A549 (cell line): ENCODE results near the gene SLCO3A1. TPM values are rescaled to one million over a fixed set of nuclear protein-coding genes. Genes with fewer than 3 reads are reported as not detected.

Experiments
- ATAC-seq, 2 experiments: fragments of 200-7000 bp in 1 of 2; fragments of >200 bp in 1 of 2; cut with Nextera tagmentation in 1 of 2; cut with Tn5 transposase in 1 of 2; 3 replicates each; pipeline versions ENCODE4 v1.8.0 to v1.9.1; 2018 to 2020; ENCODE audit warnings: mild to moderate bottlenecking in 1 of 2, moderate library complexity in 1 of 2
- CTCF ChIA-PET: fragments of 300-600 bp; sonication (Branson Sonifier 250); formaldehyde crosslinking; extraction: SDS; loops from one replicate; lab custom pipeline; 2021; ENCODE audit warnings: antibody characterized with exemption, inconsistent platforms; lab: Yijun Ruan, JAX
- POLR2A ChIA-PET: fragments of 350-600 bp; formaldehyde crosslinking; extraction: SDS; loops from one replicate; lab custom pipeline; 2021; ENCODE audit warnings: antibody characterized with exemption, inconsistent platforms; lab: Yijun Ruan, JAX
- DNase-seq, 2 experiments: peaks; one replicate each; pipeline versions ENCODE4 v3.0.0 to v3.0.0-alpha.2; 2011 to 2016; ENCODE audit warnings: low read depth in 1 of 2, low spot score in 1 of 2
- FAIRE-seq: peaks from 2 replicates; lab custom pipeline; 2011; peaks lifted over from hg19 to GRCh38; lab: Jason Lieb, UNC
- H3K27ac ChIP-seq, 2 experiments: fragments of >200 bp; sonication (Bioruptor Twin); formaldehyde crosslinking; 3 replicates each; pipeline ENCODE4 v1.5.1; 2016 to 2017
- H3K4me1 ChIP-seq: fragments of >200 bp; sonication (Bioruptor Twin); formaldehyde crosslinking; 3 replicates; pipeline ENCODE4 v1.6.1; 2016
- H3K4me2 ChIP-seq: fragments of >200 bp; sonication (Bioruptor Twin); formaldehyde crosslinking; 3 replicates; pipeline ENCODE4 v1.6.1; 2016
- H3K4me3 ChIP-seq: fragments of >200 bp; sonication (Bioruptor Twin); formaldehyde crosslinking; 3 replicates; pipeline ENCODE4 v1.5.1; 2016
- H3K9me3 ChIP-seq: fragments of >200 bp; sonication (Bioruptor Twin); formaldehyde crosslinking; 3 replicates; pipeline ENCODE4 v1.6.1; 2016
- CEBPB ChIP-seq, 2 experiments: fragments of >200 bp in 1 of 2; sonication (Bioruptor Twin) in 1 of 2; formaldehyde crosslinking in 1 of 2; IDR thresholded peaks; 2 replicates each; pipeline ENCODE4 v1.6.1; 2012 to 2016
- CHD4 ChIP-seq: fragments of 200-600 bp; sonication (generic); IDR thresholded peaks from 2 replicates; pipeline ENCODE4 v1.6.1; 2016; ENCODE audit warnings: antibody characterized with exemption, mild to moderate bottlenecking, borderline replicate concordance
- EHF ChIP-seq: fragments of 250-450 bp; sonication (Bioruptor Pico); IDR thresholded peaks from 2 replicates; pipeline ENCODE4 v1.5.0; 2020; ENCODE audit warnings: mild to moderate bottlenecking
- EHMT2 ChIP-seq: fragments of 200-600 bp; sonication (generic); IDR thresholded peaks from 2 replicates; pipeline ENCODE4 v1.6.1; 2016; ENCODE audit warnings: antibody characterized with exemption, low read depth, mild to moderate bottlenecking, moderate library complexity
- ESRRA ChIP-seq: fragments of 150-350 bp; IDR thresholded peaks from 2 replicates; pipeline ENCODE4 v1.6.1; 2014; ENCODE audit warnings: mild to moderate bottlenecking, low read length, borderline replicate concordance
- HEYL ChIP-seq: fragments of 250-450 bp; sonication (Bioruptor Pico); IDR thresholded peaks from 2 replicates; pipeline ENCODE4 v1.8.0; 2021; ENCODE audit warnings: mild to moderate bottlenecking, moderate library complexity
- MYC ChIP-seq: IDR thresholded peaks from 2 replicates; pipeline ENCODE4 v1.6.1; 2012; ENCODE audit warnings: mild to moderate bottlenecking, inconsistent platforms, low read length, improper control_type of control experiment, borderline replicate concordance
- PHF8 ChIP-seq: fragments of 200-600 bp; sonication (generic); IDR thresholded peaks from 2 replicates; pipeline ENCODE4 v1.6.1; 2016; ENCODE audit warnings: low read depth, mild to moderate bottlenecking, antibody characterized with exemption, moderate library complexity, borderline replicate concordance
- POLR2A ChIP-seq: IDR thresholded peaks from 2 replicates; pipeline ENCODE4 v1.6.1; 2012; ENCODE audit warnings: mild to moderate bottlenecking, low read length
- SMC3 ChIP-seq: fragments of >200 bp; sonication (Bioruptor Twin); formaldehyde crosslinking; IDR thresholded peaks from 3 replicates; pipeline ENCODE4 v1.6.1; 2018; ENCODE audit warnings: inconsistent platforms
- TFCP2L1 ChIP-seq: fragments of 250-450 bp; sonication (Bioruptor Pico); IDR thresholded peaks from 2 replicates; pipeline ENCODE4 v1.5.0; 2021; ENCODE audit warnings: mild to moderate bottlenecking
- ZFP36 ChIP-seq: fragments of 450-650 bp; IDR thresholded peaks from 2 replicates; pipeline ENCODE4 v1.6.1; 2014; ENCODE audit warnings: borderline replicate concordance; ENCODE audit not compliant: partially characterized antibody
- ZNF302 ChIP-seq: fragments of 250-450 bp; sonication (Bioruptor Pico); IDR thresholded peaks from 2 replicates; pipeline ENCODE4 v1.9.0; 2021; ENCODE audit warnings: inconsistent platforms, mild to moderate bottlenecking, moderate library complexity
- ZSCAN20 ChIP-seq: fragments of 250-450 bp; sonication (Bioruptor Pico); IDR thresholded peaks from 2 replicates; pipeline ENCODE4 v1.8.0; 2022; ENCODE audit warnings: mild to moderate bottlenecking, moderate library complexity
- WGBS: methylation state at CpG from one replicate; pipeline ENCODE4 v1.1.6; 2017; ENCODE audit errors: missing lambda C conversion rate; 5-methylcytosine and 5-hydroxymethylcytosine counted together
- polyA minus RNA-seq: library from RNA; depleted of rRNA, polyadenylated mRNA; stranded (reverse); fragments of >200 nt; gene quantifications from 2 replicates; pipeline ENCODE4 v1.2.3, GENCODE V29; 2011; rRNA and poly(A)+ RNA removed
- polyA plus RNA-seq, 4 experiments: library from polyadenylated mRNA; depleted of rRNA in 3 of 4; stranded (reverse); fragments of >200 nt; fragmentation: RNase III in 1 of 4; extraction: RNeasy Plus Mini Kit Qiagen cat#74134 plus additional on column Dnase treatment in 1 of 4; gene quantifications; 2 replicates in 3 of 4; 3 replicates in 1 of 4; pipeline ENCODE4 v1.2.3, GENCODE V29; 2011 to 2017
- TF ChIP-seq, protein P1 (sequence below): IDR thresholded peaks from 2 replicates; pipeline ENCODE4 v1.6.1; 2012; ENCODE audit warnings: low read depth, borderline replicate concordance
- TF ChIP-seq, protein P2 (sequence below): fragments of >200 bp; sonication (Bioruptor Twin); formaldehyde crosslinking; IDR thresholded peaks from 3 replicates; pipeline ENCODE4 v1.6.1; 2016
- TF ChIP-seq, protein P3 (sequence below): fragments of 200-600 bp; sonication (generic); IDR thresholded peaks from 2 replicates; pipeline ENCODE4 v1.6.1; 2016; ENCODE audit warnings: antibody characterized with exemption, mild to moderate bottlenecking, moderate library complexity
- TF ChIP-seq, protein P4 (sequence below): fragments of 250-450 bp; sonication (Bioruptor Pico); IDR thresholded peaks from 2 replicates; pipeline ENCODE4 v1.5.0; 2021; ENCODE audit warnings: mild to moderate bottlenecking, moderate library complexity, borderline replicate concordance

Gene SLCO3A1
- polyA plus RNA-seq (2011; rRNA removed) (17.0 and 21.8 TPM in 2 replicates), polyA plus RNA-seq (2017; fragmentation: RNase III; extraction: RNeasy Plus Mini Kit Qiagen cat#74134 plus additional on column Dnase treatment) (15.9 to 17.6 TPM (median 16.8 TPM) in 3 replicates), polyA minus RNA-seq (55.3 and 55.4 TPM in 2 replicates)
- polyA plus RNA-seq (2012; cell fraction: cytosol; rRNA removed) = 17.7 and 27.7 TPM in 2 replicates
- 25.6 and 27.8 TPM in 2 replicates for polyA plus RNA-seq (2012; cell fraction: nucleus; rRNA removed)

DNA sequence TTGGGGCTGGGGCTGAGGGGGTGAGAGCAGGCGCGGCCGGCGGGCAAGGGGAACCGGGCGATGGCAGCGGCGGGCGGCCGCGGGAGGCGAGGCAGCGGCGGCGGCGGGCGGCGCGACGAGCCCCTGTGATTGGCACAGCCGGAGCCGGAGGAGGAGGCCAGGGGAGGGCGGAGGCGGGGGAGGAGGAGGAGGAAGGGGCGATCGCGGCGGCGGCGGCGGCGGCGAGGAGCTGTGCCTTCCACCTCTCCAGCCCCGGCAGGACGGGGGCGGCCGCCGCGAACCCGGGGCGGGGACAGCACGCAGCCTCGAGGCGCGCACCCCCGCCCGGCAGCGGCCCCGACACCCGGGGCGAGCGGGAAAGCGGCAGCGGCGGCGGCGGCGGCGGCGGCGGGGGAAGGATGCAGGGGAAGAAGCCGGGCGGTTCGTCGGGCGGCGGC is at the start of gene SLCO3A1:
TSS of gene SLCO3A1 (plus strand) at position 198 of the 437 bp plus-strand sequence.
- Histone ChIP-seq H3K4me2 (peak within 1 kb of the TSS; percentile 98), H3K4me1 (peaks cover 16% of the 10 kb centered on the region), H3K4me3 (peak within 1 kb of the TSS; percentile 94), H3K9me3 (no peaks in the 10 kb centered on the region), H3K27ac (peak within 1 kb of the TSS; percentile 98 to 99)
- DNase-seq = peak; percentile 65 to 66
- ATAC-seq = peak; percentile 62 to 71
- TF ChIP-seq MYC (no peak), POLR2A (peak; percentile 30; the same call in 1 of the 2 replicates)
- TF ChIP-seq, protein P1, sequence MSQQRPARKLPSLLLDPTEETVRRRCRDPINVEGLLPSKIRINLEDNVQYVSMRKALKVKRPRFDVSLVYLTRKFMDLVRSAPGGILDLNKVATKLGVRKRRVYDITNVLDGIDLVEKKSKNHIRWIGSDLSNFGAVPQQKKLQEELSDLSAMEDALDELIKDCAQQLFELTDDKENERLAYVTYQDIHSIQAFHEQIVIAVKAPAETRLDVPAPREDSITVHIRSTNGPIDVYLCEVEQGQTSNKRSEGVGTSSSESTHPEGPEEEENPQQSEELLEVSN = peak; percentile 28; the same call in 1 of the 2 replicates
- WGBS = 0% methylated on average over 6 of the region's 67 CpGs
- CTCF ChIA-PET = interaction anchor here (0.7 to 10.8 kb wide), 51 partner anchors 9 to 798 kb away, joined by 3 to 256 read pairs (median 5); no protein-coding TSS in a partner anchor
- POLR2A ChIA-PET = interaction anchor here (0.6 to 1.9 kb wide), 7 partner anchors 14 to 828 kb away, joined by 3 to 17 read pairs (median 5); no protein-coding TSS in a partner anchor
- no peak for FAIRE-seq

DNA sequence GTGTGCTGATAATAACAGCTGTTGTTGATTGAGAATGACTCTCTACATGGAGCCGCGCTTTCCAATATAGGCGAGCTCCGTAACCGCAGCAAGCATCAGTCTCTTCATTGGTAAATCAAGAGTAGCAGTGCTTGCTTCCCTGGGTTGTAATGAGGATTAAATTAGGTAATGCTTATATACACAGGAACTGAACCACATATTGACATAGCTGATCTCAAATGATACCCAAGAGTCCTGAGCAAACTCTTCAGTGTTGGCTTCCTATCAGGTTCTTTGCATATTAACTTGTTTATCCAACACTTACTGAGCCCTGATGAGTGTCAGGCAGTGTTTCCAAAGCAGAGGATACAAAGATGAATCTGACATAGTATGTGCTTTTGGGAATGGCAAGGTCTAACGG is 46.4 kb upstream of the SLCO3A1 start:
- H3K27ac ChIP-seq = no peak overlapping the region
- H3K4me2 ChIP-seq = no peak overlapping the region
- TF ChIP-seq EHF (CRISPR knock-in tag) (no peak), TFCP2L1 (no peak), EHMT2 (no peak)
- no peak overlapping the region for H3K4me3 ChIP-seq
- DNase-seq (no peak), ATAC-seq (no peak), FAIRE-seq (peak; percentile 23)
- ChIA-PET POLR2A (no interaction called here), CTCF (no interaction called here)
- WGBS = 36% methylated on average over 6 of the region's 6 CpGs
- H3K9me3 ChIP-seq = no peaks in the 10 kb centered on the region
- no peaks in the 10 kb centered on the region for H3K4me1 ChIP-seq

DNA sequence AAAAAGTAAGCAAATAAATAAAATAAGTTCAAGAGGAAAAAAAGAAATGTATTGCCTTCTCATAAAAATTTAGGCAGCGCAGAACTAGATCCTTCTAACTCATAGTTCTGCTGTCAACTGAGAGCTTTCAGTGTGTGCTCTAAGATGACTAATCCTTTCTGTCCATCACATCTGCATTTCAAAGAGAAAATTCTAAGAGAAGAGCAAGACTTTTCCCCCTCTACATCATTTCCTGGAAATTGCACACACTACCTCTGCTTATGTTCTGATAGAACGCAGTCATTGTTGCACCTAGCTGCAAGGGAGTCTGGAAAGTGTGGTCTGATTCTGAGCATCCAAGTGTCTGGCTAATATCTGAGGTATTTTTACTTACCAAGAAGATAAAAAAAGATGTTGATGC is 39.6 kb upstream of the SLCO3A1 start:
- ATAC-seq (no peak), FAIRE-seq (no peak), DNase-seq (no peak)
- 15% methylated on average over 2 of the region's 2 CpGs for WGBS
- Histone ChIP-seq H3K27ac (no peak overlapping the region), H3K4me2 (no peak overlapping the region), H3K9me3 (peaks cover 10% of the 10 kb centered on the region; the same call in 2 of the 3 replicates), H3K4me1 (no peaks in the 10 kb centered on the region), H3K4me3 (no peak overlapping the region)
- ChIA-PET CTCF (no interaction called here), POLR2A (no interaction called here)
- TF ChIP-seq, protein P2, sequence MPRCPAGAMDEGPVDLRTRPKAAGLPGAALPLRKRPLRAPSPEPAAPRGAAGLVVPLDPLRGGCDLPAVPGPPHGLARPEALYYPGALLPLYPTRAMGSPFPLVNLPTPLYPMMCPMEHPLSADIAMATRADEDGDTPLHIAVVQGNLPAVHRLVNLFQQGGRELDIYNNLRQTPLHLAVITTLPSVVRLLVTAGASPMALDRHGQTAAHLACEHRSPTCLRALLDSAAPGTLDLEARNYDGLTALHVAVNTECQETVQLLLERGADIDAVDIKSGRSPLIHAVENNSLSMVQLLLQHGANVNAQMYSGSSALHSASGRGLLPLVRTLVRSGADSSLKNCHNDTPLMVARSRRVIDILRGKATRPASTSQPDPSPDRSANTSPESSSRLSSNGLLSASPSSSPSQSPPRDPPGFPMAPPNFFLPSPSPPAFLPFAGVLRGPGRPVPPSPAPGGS = no peak
- TF ChIP-seq SMC3 (no peak), CEBPB (IDR thresholded peaks at IDR 0.05) (no peak)
- TF ChIP-seq, protein P3, sequence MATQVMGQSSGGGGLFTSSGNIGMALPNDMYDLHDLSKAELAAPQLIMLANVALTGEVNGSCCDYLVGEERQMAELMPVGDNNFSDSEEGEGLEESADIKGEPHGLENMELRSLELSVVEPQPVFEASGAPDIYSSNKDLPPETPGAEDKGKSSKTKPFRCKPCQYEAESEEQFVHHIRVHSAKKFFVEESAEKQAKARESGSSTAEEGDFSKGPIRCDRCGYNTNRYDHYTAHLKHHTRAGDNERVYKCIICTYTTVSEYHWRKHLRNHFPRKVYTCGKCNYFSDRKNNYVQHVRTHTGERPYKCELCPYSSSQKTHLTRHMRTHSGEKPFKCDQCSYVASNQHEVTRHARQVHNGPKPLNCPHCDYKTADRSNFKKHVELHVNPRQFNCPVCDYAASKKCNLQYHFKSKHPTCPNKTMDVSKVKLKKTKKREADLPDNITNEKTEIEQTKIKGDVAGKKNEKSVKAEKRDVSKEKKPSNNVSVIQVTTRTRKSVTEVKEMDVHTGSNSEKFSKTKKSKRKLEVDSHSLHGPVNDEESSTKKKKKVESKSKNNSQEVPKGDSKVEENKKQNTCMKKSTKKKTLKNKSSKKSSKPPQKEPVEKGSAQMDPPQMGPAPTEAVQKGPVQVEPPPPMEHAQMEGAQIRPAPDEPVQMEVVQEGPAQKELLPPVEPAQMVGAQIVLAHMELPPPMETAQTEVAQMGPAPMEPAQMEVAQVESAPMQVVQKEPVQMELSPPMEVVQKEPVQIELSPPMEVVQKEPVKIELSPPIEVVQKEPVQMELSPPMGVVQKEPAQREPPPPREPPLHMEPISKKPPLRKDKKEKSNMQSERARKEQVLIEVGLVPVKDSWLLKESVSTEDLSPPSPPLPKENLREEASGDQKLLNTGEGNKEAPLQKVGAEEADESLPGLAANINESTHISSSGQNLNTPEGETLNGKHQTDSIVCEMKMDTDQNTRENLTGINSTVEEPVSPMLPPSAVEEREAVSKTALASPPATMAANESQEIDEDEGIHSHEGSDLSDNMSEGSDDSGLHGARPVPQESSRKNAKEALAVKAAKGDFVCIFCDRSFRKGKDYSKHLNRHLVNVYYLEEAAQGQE = no peak

DNA sequence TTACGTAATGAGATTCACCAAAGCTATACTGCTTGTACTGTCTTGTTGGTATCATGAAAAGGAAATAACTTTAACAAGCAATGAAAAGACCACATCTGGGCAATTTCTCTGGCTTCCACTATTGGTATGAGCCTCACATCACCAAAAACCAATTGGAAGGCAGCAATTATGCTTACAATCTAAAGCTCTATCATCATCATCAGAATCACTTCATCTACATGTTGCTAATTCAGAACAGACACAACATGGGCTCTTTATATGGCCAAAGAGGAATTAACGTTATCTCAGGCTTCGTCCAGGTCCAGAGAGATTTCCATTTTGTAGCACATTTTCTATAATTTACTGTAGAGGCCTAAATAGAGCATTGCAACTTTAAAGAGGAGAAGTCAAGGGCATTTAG is 36.6 kb upstream of the SLCO3A1 start:
- H3K4me3 ChIP-seq = no peak overlapping the region
- no peaks in the 10 kb centered on the region for H3K4me1 ChIP-seq
- no peak for TF ChIP-seq ZNF302 (CRISPR knock-in tag)
- no peak for TF ChIP-seq SMC3
- TF ChIP-seq ZSCAN20 (CRISPR knock-in tag) = no peak
- no peak for TF ChIP-seq EHF (CRISPR knock-in tag)
- no peak for TF ChIP-seq PHF8
- no peak for TF ChIP-seq CEBPB (IDR thresholded peaks at IDR 0.05)
- no peak for TF ChIP-seq ESRRA
- TF ChIP-seq, protein P2 = no peak
- TF ChIP-seq CHD4 = no peak
- TF ChIP-seq, protein P4, sequence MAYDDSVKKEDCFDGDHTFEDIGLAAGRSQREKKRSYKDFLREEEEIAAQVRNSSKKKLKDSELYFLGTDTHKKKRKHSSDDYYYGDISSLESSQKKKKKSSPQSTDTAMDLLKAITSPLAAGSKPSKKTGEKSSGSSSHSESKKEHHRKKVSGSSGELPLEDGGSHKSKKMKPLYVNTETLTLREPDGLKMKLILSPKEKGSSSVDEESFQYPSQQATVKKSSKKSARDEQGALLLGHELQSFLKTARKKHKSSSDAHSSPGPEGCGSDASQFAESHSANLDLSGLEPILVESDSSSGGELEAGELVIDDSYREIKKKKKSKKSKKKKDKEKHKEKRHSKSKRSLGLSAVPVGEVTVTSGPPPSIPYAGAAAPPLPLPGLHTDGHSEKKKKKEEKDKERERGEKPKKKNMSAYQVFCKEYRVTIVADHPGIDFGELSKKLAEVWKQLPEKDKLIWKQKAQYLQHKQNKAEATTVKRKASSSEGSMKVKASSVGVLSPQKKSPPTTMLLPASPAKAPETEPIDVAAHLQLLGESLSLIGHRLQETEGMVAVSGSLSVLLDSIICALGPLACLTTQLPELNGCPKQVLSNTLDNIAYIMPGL (CRISPR knock-in tag) = no peak
- no peak for TF ChIP-seq POLR2A
- no peak for TF ChIP-seq HEYL (CRISPR knock-in tag)
- no peak for TF ChIP-seq ZFP36
- no peak overlapping the region for H3K4me2 ChIP-seq
- CTCF ChIA-PET = no interaction called here
- ATAC-seq (no peak), DNase-seq (no peak), FAIRE-seq (no peak)
- H3K27ac ChIP-seq = no peak overlapping the region
- 13% methylated on average over 3 of the region's 3 CpGs for WGBS
- H3K9me3 ChIP-seq = peaks cover 10% of the 10 kb centered on the region; the same call in 2 of the 3 replicates
- POLR2A ChIA-PET = no interaction called here
